Mucosa of stomach (tissue), 1 donor: ENCODE results near the gene CORO2A.
"Not testable (repeated sequence)": the region's sequence is repeated elsewhere in the genome, so short reads cannot be mapped to it uniquely, and the experiment has no call there.

Experiments used
- H3K27me3 ChIP-seq: one replicate; pipeline ENCODE4 v1.7.0; 2013; ENCODE audit warnings: mild to moderate bottlenecking, low read length; ENCODE audit not compliant: control insufficient read depth, insufficient read depth
- H3K36me3 ChIP-seq: one replicate; pipeline ENCODE4 v1.7.0; 2013; ENCODE audit warnings: low read length; ENCODE audit not compliant: control insufficient read depth, insufficient read depth
- H3K4me1 ChIP-seq: one replicate; pipeline ENCODE4 v1.7.0; 2013; ENCODE audit warnings: mild to moderate bottlenecking, low read length; ENCODE audit not compliant: control insufficient read depth, insufficient read depth
- H3K4me3 ChIP-seq: one replicate; pipeline ENCODE4 v1.7.0; 2013; ENCODE audit warnings: low read length
- H3K9ac ChIP-seq: one replicate; pipeline ENCODE4 v1.7.0; 2013; ENCODE audit warnings: mild to moderate bottlenecking, low read length, moderate library complexity
- H3K9me3 ChIP-seq: one replicate; pipeline ENCODE4 v1.7.0; 2013; ENCODE audit warnings: mild to moderate bottlenecking, low read length, moderate library complexity; ENCODE audit not compliant: control insufficient read depth
- donor health status: Pancreatic carcinoma.

The CORO2A gene

GRCh38 chr9:98092613-98092931 is 99.9 kb downstream of the CORO2A start:
- no peak overlapping the region for H3K4me3 ChIP-seq

GRCh38 chr9:98091735-98092612 is 100.5 kb downstream of the CORO2A start:
- H3K9ac ChIP-seq: no peak overlapping the region
- peaks cover 5% of the 10 kb centered on the region for H3K4me1 ChIP-seq
- H3K9me3 ChIP-seq: no peaks in the 10 kb centered on the region
- peaks cover 12% of the 10 kb centered on the region for H3K36me3 ChIP-seq
- no peaks in the 10 kb centered on the region for H3K27me3 ChIP-seq
- no peak overlapping the region for H3K4me3 ChIP-seq

More at GRCh38 chr9:98092613-98092931, 99.9 kb downstream of the CORO2A start:
- H3K27me3 ChIP-seq: no peaks in the 10 kb centered on the region
- H3K4me1 ChIP-seq: no peaks in the 10 kb centered on the region
- H3K9me3 ChIP-seq: no peaks in the 10 kb centered on the region
- peaks cover 12% of the 10 kb centered on the region for H3K36me3 ChIP-seq
- H3K9ac ChIP-seq: no peak overlapping the region

- not testable (repeated sequence) for H3K27me3 ChIP-seq, H3K9ac ChIP-seq, H3K4me1 ChIP-seq, H3K9me3 ChIP-seq, H3K4me3 ChIP-seq
- peaks cover 10% of the 10 kb centered on the region for H3K36me3 ChIP-seq
These were observed 101.8 kb downstream of the CORO2A start for GRCh38 chr9:98090674-98091073.

GRCh38 chr9:98087420-98088354 is 104.8 kb downstream of the CORO2A start:
- Histone ChIP-seq H3K9ac (peak overlapping the region; percentile 47), H3K27me3 (no peaks in the 10 kb centered on the region), H3K36me3 (no peaks in the 10 kb centered on the region), H3K9me3 (no peaks in the 10 kb centered on the region), H3K4me3 (no peak overlapping the region), H3K4me1 (peaks cover 13% of the 10 kb centered on the region)

GRCh38 chr9:98086461-98086860 is 106.0 kb downstream of the CORO2A start:
- Histone ChIP-seq H3K9ac (no peak overlapping the region), H3K4me3 (no peak overlapping the region), H3K36me3 (peaks cover under 1% of the 10 kb centered on the region), H3K27me3 (no peaks in the 10 kb centered on the region), H3K9me3 (no peaks in the 10 kb centered on the region), H3K4me1 (peaks cover 18% of the 10 kb centered on the region)

GRCh38 chr9:98085944-98086343 is 106.5 kb downstream of the CORO2A start:
- Histone ChIP-seq H3K9ac (no peak overlapping the region), H3K27me3 (no peaks in the 10 kb centered on the region), H3K4me3 (no peak overlapping the region), H3K36me3 (peaks cover 6% of the 10 kb centered on the region), H3K9me3 (no peaks in the 10 kb centered on the region), H3K4me1 (peaks cover 23% of the 10 kb centered on the region)

GRCh38 chr9:98085058-98085457 is 107.4 kb downstream of the CORO2A start:
- Histone ChIP-seq H3K36me3 (peaks cover 10% of the 10 kb centered on the region), H3K9me3 (no peaks in the 10 kb centered on the region), H3K9ac (no peak overlapping the region), H3K4me1 (peaks cover 28% of the 10 kb centered on the region), H3K27me3 (no peaks in the 10 kb centered on the region), H3K4me3 (no peak overlapping the region)

GRCh38 chr9:98084396-98084795 is 108.0 kb downstream of the CORO2A start:
- Histone ChIP-seq H3K4me3 (no peak overlapping the region), H3K4me1 (peaks cover 28% of the 10 kb centered on the region), H3K9me3 (no peaks in the 10 kb centered on the region), H3K9ac (no peak overlapping the region), H3K36me3 (peaks cover 10% of the 10 kb centered on the region), H3K27me3 (no peaks in the 10 kb centered on the region)

- Histone ChIP-seq H3K36me3 (peaks cover 10% of the 10 kb centered on the region), H3K9me3 (no peaks in the 10 kb centered on the region), H3K4me3 (no peak overlapping the region), H3K9ac (no peak overlapping the region), H3K4me1 (peaks cover 28% of the 10 kb centered on the region), H3K27me3 (no peaks in the 10 kb centered on the region)
These were observed 108.8 kb downstream of the CORO2A start for GRCh38 chr9:98083566-98084183.

- no peak overlapping the region for H3K9ac ChIP-seq
- H3K36me3 ChIP-seq: peaks cover 10% of the 10 kb centered on the region
- H3K4me3 ChIP-seq: no peak overlapping the region
- no peaks in the 10 kb centered on the region for H3K27me3 ChIP-seq
- H3K4me1 ChIP-seq: peaks cover 28% of the 10 kb centered on the region
- H3K9me3 ChIP-seq: no peaks in the 10 kb centered on the region
These were observed 109.4 kb downstream of the CORO2A start for GRCh38 chr9:98083061-98083501.

- H3K9me3 ChIP-seq: no peaks in the 10 kb centered on the region
- no peaks in the 10 kb centered on the region for H3K27me3 ChIP-seq
- peaks cover 23% of the 10 kb centered on the region for H3K4me1 ChIP-seq
- H3K4me3 ChIP-seq: no peak overlapping the region
- no peak overlapping the region for H3K9ac ChIP-seq
- peaks cover 10% of the 10 kb centered on the region for H3K36me3 ChIP-seq
These were observed 110.8 kb downstream of the CORO2A start for GRCh38 chr9:98081477-98082219.
